Uterus (tissue), 4 donors: ENCODE data around the gene ADSS1. TPM values are rescaled to one million over a fixed set of nuclear protein-coding genes. Genes with fewer than 3 reads are reported as not detected.
"Not testable (repeated sequence)": the region's sequence is repeated elsewhere in the genome, so short reads cannot be mapped to it uniquely, and the experiment has no call there.

ENCODE experiments used
- DNase-seq, 2 donors: peaks; one replicate each; pipeline ENCODE4 v3.0.0-alpha.2; 2019 to 2020
- H3K27ac ChIP-seq, 2 donors: fragments of 200-600 bp; sonication (generic); 1 replicate in 1 of 2; 2 replicates in 1 of 2; pipeline ENCODE4 v1.5.1; 2016 to 2018
- H3K27me3 ChIP-seq, 2 donors: fragments of 200-600 bp; sonication (generic); one replicate each; pipeline ENCODE4 v1.5.1; 2018 to 2019; ENCODE audit warnings: control low read depth in 1 of 2
- H3K36me3 ChIP-seq, 2 donors: fragments of 200-600 bp; sonication (generic); one replicate each; pipeline ENCODE4 v1.5.1; 2019; ENCODE audit warnings: control low read depth in 1 of 2
- H3K4me1 ChIP-seq, 2 donors: fragments of 200-600 bp; sonication (generic); one replicate each; pipeline ENCODE4 v1.5.1; 2018 to 2019; ENCODE audit warnings: control low read depth in 1 of 2
- H3K4me3 ChIP-seq, 2 donors: fragments of 200-600 bp; sonication (generic); 1 replicate in 1 of 2; 2 replicates in 1 of 2; pipeline ENCODE4 v1.5.1; 2018 to 2019; ENCODE audit warnings: mild to moderate bottlenecking in 1 of 2
- H3K9me3 ChIP-seq, 2 donors: fragments of 200-600 bp; sonication (generic); one replicate each; pipeline ENCODE4 v1.5.1; 2019; ENCODE audit warnings: control low read depth in 1 of 2
- CTCF ChIP-seq, 4 experiments: fragments of 200-600 bp in 2 of 4; fragments of 450-650 bp in 2 of 4; sonication (generic) in 2 of 4; IDR thresholded peaks; one replicate each; pipeline ENCODE4 v1.5.1; 2016 to 2019; ENCODE audit warnings: antibody characterized with exemption in 4 of 4, mild to moderate bottlenecking in 2 of 4, moderate library complexity in 1 of 4
- POLR2A ChIP-seq, 2 donors: fragments of 450-650 bp; IDR thresholded peaks; one replicate each; pipeline ENCODE4 v1.6.1; 2016; ENCODE audit warnings: antibody characterized with exemption in 2 of 2, mild to moderate bottlenecking in 1 of 2, moderate library complexity in 1 of 2
- intact Hi-C: fragments of 100-400 bp; cut with DNase I; formaldehyde crosslinking; loops from one replicate; pipeline ENCODE4 v1.15.1; 2023; ENCODE audit warnings: low total_unique reads
- total RNA-seq, 4 donors: library from RNA; depleted of rRNA in 3 of 4; stranded (reverse); fragments of >200 nt in 3 of 4; gene quantifications; one replicate each; pipeline versions ENCODE4 v1.1.0 to v1.2.4, GENCODE V29; 2014 to 2023
- donor health status: DM: yes; HTN: yes; CAD: no.

ADSS1 gene
- total RNA-seq, 4 donors from 2014 or later: 7.0 to 11.7 TPM; not detected in 2

- Histone ChIP-seq H3K9me3 (no peaks in the 10 kb centered on the region), H3K27me3 (no peaks in the 10 kb centered on the region), H3K27ac (no peak overlapping the region), H3K4me3 (no peak overlapping the region), H3K4me1 (no peaks in the 10 kb centered on the region), H3K36me3 (no peaks in the 10 kb centered on the region)
- DNase-seq: no peak
- no peak for TF ChIP-seq POLR2A (IDR thresholded peaks at IDR 0.05)
- no peak for TF ChIP-seq CTCF (IDR thresholded peaks at IDR 0.05)
- intact Hi-C loops: no loop called here
These were observed 22.1 kb downstream of the ADSS1 start for GRCh38 chr14:104746071-104746545.

- no peaks in the 10 kb centered on the region for H3K36me3 ChIP-seq
- H3K27me3 ChIP-seq: no peaks in the 10 kb centered on the region
- H3K27ac ChIP-seq: no peak overlapping the region
- no peak for TF ChIP-seq CTCF (IDR thresholded peaks at IDR 0.05)
- no peak for TF ChIP-seq POLR2A (IDR thresholded peaks at IDR 0.05)
- no peak for DNase-seq
- no peak overlapping the region for H3K4me3 ChIP-seq
- no peaks in the 10 kb centered on the region for H3K9me3 ChIP-seq
- intact Hi-C loops: no loop called here
- peaks cover 0 to 6% of the 10 kb centered on the region in 2 donors for H3K4me1 ChIP-seq
These were observed 23.0 kb downstream of the ADSS1 start for GRCh38 chr14:104746934-104747481.

- H3K9me3 ChIP-seq: no peaks in the 10 kb centered on the region
- TF ChIP-seq POLR2A (IDR thresholded peaks at IDR 0.05): no peak
- no peak for TF ChIP-seq CTCF (IDR thresholded peaks at IDR 0.05)
- intact Hi-C loops: no loop called here
- H3K27ac ChIP-seq: no peak overlapping the region
- H3K4me3 ChIP-seq: no peak overlapping the region
- no peaks in the 10 kb centered on the region for H3K27me3 ChIP-seq
- H3K4me1 ChIP-seq: peaks cover 0 to 9% of the 10 kb centered on the region in 2 donors
- H3K36me3 ChIP-seq: no peaks in the 10 kb centered on the region
- DNase-seq: no peak
These were observed 23.8 kb downstream of the ADSS1 start for GRCh38 chr14:104747876-104748275.

GRCh38 chr14:104749111-104749649 lies 25.2 kb downstream of the ADSS1 start:
- H3K27me3 ChIP-seq: no peaks in the 10 kb centered on the region
- peaks cover 4 to 9% of the 10 kb centered on the region in 2 donors for H3K4me1 ChIP-seq
- no peaks in the 10 kb centered on the region for H3K9me3 ChIP-seq
- intact Hi-C loops: no loop called here
- H3K4me3 ChIP-seq: no peak overlapping the region
- H3K27ac ChIP-seq: no peak overlapping the region
- no peak for DNase-seq
- H3K36me3 ChIP-seq: no peaks in the 10 kb centered on the region
- no peak for TF ChIP-seq CTCF (IDR thresholded peaks at IDR 0.05)
- no peak for TF ChIP-seq POLR2A (IDR thresholded peaks at IDR 0.05)

GRCh38 chr14:104750056-104750752 lies 26.2 kb downstream of the ADSS1 start:
- Histone ChIP-seq H3K4me3 (no peak overlapping the region), H3K4me1 (peaks cover 9% of the 10 kb centered on the region in 2 donors), H3K27me3 (no peaks in the 10 kb centered on the region), H3K27ac (no peak overlapping the region), H3K9me3 (no peaks in the 10 kb centered on the region), H3K36me3 (no peaks in the 10 kb centered on the region)
- DNase-seq: no peak
- intact Hi-C loops: no loop called here
- TF ChIP-seq CTCF (IDR thresholded peaks at IDR 0.05): no peak
- no peak for TF ChIP-seq POLR2A (IDR thresholded peaks at IDR 0.05)

- not testable (repeated sequence) for H3K36me3 ChIP-seq, H3K27me3 ChIP-seq, H3K4me1 ChIP-seq
These were observed 26.7 kb downstream of the ADSS1 start for GRCh38 chr14:104750753-104751057.

More at GRCh38 chr14:104750753-104751057, 26.7 kb downstream of the ADSS1 start:
- H3K4me3 ChIP-seq, H3K9me3 ChIP-seq, H3K27ac ChIP-seq, DNase-seq, intact Hi-C loops: not testable (repeated sequence)
